ENCODE measurements around the gene ADAMTS19. TPM values are rescaled to one million over a fixed set of nuclear protein-coding genes. Genes with fewer than 3 reads are reported as not detected.
"Not testable (repeated sequence)": the region's sequence is repeated elsewhere in the genome, so short reads cannot be mapped to it uniquely, and the experiment has no call there.

The ADAMTS19 gene
- total RNA-seq, 1 donor from 2014 or later = 14.8 TPM

DNA sequence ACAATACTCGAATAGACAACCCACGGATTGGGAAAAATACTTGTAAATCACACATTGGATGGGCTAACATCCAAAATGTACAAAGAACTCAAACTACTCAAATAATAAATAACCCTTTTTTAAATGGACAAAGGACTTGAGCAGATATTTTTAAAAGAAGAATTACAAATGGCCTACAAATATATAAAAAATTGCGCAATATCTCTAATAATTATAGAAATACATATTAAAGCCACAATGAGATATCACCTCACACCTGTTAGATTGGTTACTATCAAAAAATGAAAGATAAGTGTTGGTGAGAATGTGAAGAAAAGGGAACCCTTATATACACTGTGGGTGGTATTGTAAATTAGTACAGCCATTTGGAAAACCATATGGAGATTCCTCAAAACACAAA is 40.8 kb upstream of the ADAMTS19 start:
- peaks cover 10% of the 10 kb centered on the region for H3K4me1 Mint-ChIP-seq
- no peak overlapping the region for H3K4me3 Mint-ChIP-seq
- DNase-seq (ENCODE audit: low spot score in 2 of 2, unreplicated experiment in 2 of 2) = no peak
- H3K27me3 Mint-ChIP-seq (ENCODE audit: low read depth) = no peaks in the 10 kb centered on the region
- no peak for TF ChIP-seq CTCF (IDR thresholded peaks at IDR 0.05; ENCODE audit: unreplicated experiment)
- peaks cover 36% of the 10 kb centered on the region for H3K9me3 Mint-ChIP-seq
- peaks cover 10% of the 10 kb centered on the region for H3K36me3 Mint-ChIP-seq
- no peak overlapping the region for H3K27ac Mint-ChIP-seq

GRCh38 chr5:129425031-129425430 is 35.1 kb upstream of the ADAMTS19 start:
- Mint-ChIP-seq H3K27ac (no peak overlapping the region), H3K9me3 (peaks cover 5% of the 10 kb centered on the region), H3K36me3 (no peaks in the 10 kb centered on the region), H3K4me1 (peaks cover 10% of the 10 kb centered on the region), H3K4me3 (no peak overlapping the region), H3K27me3 (ENCODE audit: low read depth) (no peaks in the 10 kb centered on the region)
- no peak for DNase-seq (ENCODE audit: low spot score in 2 of 2, unreplicated experiment in 2 of 2)
- no peak for TF ChIP-seq CTCF (IDR thresholded peaks at IDR 0.05; ENCODE audit: unreplicated experiment)

DNA sequence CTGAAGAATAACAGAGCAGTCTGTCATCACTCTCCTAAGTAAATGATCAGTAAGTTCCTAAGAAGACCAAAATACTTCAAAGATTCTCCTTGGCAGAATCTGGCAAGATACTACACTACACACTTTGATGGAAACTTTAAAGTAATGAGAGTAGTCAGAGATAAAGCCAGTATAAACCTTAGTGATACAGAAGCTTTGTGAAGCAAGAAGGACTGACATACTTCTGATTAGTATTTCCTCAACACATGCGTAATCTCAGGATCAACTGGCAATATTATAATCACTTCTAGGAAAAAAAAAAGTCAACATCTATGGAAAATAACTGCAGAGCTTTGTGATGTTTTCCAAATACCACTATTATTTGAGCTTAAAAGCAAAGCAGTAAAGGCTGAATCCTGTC is 34.0 kb upstream of the ADAMTS19 start:
- Mint-ChIP-seq H3K36me3 (no peaks in the 10 kb centered on the region), H3K27ac (no peak overlapping the region), H3K27me3 (ENCODE audit: low read depth) (no peaks in the 10 kb centered on the region), H3K4me1 (peaks cover 10% of the 10 kb centered on the region), H3K4me3 (no peak overlapping the region), H3K9me3 (peaks cover 5% of the 10 kb centered on the region)
- DNase-seq (ENCODE audit: low spot score in 2 of 2, unreplicated experiment in 2 of 2) = no peak
- no peak for TF ChIP-seq CTCF (IDR thresholded peaks at IDR 0.05; ENCODE audit: unreplicated experiment)

DNA sequence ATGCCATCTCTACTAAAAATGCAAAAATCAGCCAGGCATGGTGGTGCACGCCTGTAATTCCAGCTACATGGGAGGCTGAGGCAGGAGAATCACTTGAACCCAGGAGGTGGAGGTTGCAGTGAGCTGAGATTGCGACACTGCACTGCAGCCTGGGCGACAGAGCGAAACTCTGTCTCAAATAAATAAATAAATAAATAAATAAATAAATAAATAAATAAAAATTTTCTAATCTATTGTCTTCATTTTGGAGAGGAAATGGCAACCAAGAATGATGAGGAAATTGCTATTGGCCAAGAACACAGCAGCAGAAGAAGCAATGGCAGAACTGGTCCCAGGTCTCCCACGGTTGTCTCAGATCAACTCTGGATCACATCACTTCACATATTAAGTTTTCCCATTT is 31.5 kb upstream of the ADAMTS19 start:
- not testable (repeated sequence) for H3K9me3 Mint-ChIP-seq; H3K4me3 Mint-ChIP-seq; DNase-seq (ENCODE audit: low spot score in 2 of 2, unreplicated experiment in 2 of 2); H3K27ac Mint-ChIP-seq; H3K4me1 Mint-ChIP-seq; H3K27me3 Mint-ChIP-seq (ENCODE audit: low read depth); H3K36me3 Mint-ChIP-seq

DNA sequence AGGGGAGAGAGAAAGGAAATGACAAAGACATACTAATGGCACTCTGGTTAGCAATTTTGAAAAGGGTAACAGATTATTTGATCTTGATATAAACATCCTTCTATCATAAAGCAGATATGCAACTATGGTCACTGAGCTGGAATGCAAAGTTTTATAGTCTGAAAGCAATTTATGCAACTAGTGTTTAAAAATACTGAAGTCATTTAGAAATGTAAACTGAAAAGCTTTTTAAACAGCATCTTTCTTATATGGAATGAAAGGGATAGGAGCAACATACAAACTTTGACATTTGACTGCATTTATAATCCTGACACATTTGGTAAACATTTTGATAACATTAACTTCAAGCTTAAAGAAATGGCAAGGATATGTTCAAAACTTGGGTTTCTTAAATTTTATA is 28.7 kb upstream of the ADAMTS19 start:
- Mint-ChIP-seq H3K9me3 (peaks cover 5% of the 10 kb centered on the region), H3K36me3 (no peaks in the 10 kb centered on the region), H3K4me3 (no peak overlapping the region), H3K27ac (no peak overlapping the region), H3K27me3 (ENCODE audit: low read depth) (no peaks in the 10 kb centered on the region), H3K4me1 (no peaks in the 10 kb centered on the region)
- TF ChIP-seq CTCF (IDR thresholded peaks at IDR 0.05; ENCODE audit: unreplicated experiment) = no peak
- DNase-seq (ENCODE audit: low spot score in 2 of 2, unreplicated experiment in 2 of 2) = no peak

GRCh38 chr5:129438322-129438721 is 21.8 kb upstream of the ADAMTS19 start:
- H3K4me3 Mint-ChIP-seq = no peak overlapping the region
- H3K27me3 Mint-ChIP-seq (ENCODE audit: low read depth) = no peaks in the 10 kb centered on the region
- TF ChIP-seq CTCF (IDR thresholded peaks at IDR 0.05; ENCODE audit: unreplicated experiment) = no peak
- no peaks in the 10 kb centered on the region for H3K9me3 Mint-ChIP-seq
- H3K36me3 Mint-ChIP-seq = no peaks in the 10 kb centered on the region
- no peak overlapping the region for H3K27ac Mint-ChIP-seq
- DNase-seq (ENCODE audit: low spot score in 2 of 2, unreplicated experiment in 2 of 2) = no peak
- peaks cover 2% of the 10 kb centered on the region for H3K4me1 Mint-ChIP-seq
